HT-29 (cell line): ENCODE measurements around the gene IKZF2. TPM values are rescaled to one million over a fixed set of nuclear protein-coding genes. Genes with fewer than 3 reads are reported as not detected.
A peak's percentile ranks its signal among the peaks of the same experiment; 100 is the strongest.

Experiments used
- DNase-seq: peaks from one replicate; pipeline ENCODE4 v3.0.0-alpha.2; 2015; ENCODE audit warnings: low spot score
- total RNA-seq: library from RNA; depleted of rRNA; stranded (reverse); fragments of >200 nt; shearing (Covaris generic); gene quantifications from 2 replicates; pipeline ENCODE4 v1.2.3, GENCODE V29; 2014; rRNA removed

IKZF2 gene
- total RNA-seq, 1 experiment from 2014 or later, result 6.8 TPM

DNA sequence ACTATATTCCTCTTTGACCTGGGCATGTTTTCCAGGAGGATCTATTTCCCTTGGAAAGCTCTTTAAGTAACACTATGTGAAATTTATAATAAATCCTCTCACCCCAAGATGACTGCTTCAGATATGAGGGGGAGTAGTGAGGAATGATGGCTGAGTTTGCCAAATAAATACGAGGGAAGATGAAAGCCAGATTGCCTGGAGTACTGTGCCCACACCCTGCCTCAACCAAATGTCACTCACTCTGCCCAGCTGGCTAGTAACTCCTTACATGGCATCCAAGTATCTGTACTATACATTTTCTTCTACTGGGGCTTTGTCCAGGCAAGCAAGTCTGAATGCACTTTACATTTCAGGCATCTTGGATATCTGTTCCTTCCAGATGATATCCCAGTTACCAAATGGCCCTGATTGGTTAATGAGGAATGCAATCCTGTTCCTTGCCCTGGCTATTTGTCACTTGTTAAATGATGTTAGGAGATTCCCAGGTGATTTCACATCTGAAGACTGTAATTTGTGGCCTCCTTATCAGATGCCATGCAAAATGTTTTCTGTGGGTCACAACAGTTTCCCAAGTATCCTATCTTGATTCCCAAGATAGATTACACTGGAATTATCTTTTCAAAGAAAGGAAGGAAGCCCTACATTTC lies 191.8 kb downstream of the IKZF2 start:
- no peak for DNase-seq

DNA sequence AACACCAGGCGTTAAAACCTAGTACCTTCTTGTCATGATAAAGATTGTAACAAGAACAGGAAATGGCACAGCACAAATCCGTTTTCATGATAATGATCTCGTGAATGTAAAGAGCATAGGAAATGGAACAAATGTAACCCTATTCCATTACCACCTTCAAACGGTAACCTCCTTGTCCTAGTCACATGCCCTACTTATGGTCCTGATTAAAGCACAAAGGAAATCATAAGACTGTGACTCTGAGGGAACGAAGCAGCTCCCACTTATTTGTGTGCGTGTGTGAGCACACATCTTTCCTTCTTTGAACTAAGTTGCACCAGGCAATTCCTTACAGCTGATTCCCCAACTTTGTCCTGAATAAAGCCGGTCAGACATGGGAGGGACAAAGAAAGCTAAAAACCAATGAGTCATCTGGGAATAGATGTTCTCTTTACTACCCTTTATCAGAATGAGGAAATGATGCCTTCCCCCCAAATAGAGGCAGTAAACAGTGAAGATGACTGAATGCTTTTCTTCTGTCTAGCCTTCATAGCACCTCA lies 192.6 kb downstream of the IKZF2 start:
- DNase-seq, result peak; percentile 46

- DNase-seq, result no peak
Measured at GRCh38 chr2:212958133-212958532, 193.3 kb downstream of the IKZF2 start.

GRCh38 chr2:212957624-212958023 lies 193.8 kb downstream of the IKZF2 start:
- no peak for DNase-seq

DNA sequence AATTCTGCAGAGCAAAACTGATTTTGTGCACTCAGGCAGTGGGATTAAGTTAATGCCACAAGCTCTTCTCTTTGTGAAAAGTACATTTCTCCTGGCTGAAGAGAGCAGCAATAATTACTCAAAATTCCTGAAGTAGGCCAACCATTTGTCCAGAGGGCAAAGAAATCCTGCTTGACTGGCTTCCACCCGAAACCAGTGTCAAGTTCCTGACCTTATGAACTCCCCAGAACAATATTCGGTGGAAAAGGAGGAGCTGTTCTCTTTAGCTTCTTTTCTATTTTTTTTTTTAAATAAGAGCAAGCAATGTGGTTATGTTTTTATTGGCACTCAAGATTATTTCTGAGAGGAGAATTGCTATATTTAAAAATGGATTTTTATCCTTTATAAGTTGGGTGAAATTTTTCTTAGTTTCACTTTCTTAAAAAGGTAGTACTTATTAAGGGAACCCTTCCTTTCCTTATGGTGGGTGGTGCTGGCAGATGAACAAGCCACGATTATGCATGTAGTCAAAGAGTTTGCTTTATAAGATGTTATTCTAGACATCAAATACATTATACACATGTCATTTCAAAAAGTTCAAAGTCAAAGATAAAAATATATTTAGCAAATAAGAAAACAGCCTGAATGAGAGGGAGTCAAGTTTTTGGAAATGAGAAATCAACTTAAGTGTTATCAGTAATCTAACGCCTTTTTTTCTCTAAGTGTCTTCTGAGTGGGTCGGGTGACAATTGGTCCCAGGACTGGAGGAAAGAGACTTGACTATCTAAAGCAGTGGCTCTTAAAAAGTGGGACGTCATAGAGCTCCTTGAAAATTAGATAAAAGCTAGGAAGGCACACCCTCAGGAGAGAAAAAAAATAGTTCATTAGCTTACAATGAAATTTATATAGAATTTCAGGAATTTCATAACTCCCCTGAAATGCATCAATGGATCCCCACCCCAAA lies 194.5 kb downstream of the IKZF2 start:
- no peak for DNase-seq

DNA sequence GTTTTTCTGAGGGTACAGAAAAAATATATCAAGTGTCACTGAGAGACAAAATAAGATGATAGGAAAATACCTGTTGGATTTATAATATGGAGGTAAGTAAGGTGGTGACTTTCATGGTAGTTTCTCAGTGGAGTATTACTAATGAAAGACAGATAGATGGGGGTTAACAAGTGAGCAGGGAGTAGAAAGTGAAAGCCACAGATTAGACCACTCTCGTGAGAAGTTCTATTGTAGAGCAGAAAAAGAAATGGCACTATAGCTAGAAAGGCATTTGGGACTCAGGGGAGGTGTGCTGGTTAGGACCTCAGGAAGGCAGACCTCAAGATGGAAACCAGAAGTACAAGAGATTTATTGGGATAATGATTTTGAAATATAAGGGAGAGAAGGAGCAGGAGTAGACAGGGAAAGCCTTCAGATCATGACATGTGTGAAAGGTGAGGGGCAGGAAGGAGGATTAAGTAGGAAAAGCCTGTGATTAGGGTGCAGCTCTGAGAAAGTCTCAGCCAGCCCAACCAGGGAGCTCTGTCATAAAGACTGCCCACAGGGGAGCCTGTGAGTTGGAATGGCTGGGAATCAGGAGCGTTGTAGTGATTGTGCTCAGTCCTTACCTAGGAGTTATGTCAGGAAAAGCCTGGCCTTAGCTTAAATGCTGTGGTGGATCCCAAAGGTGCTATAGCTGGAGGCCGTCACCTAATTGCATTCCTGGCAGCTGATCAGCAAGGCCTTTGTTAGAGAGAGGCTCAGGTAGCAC lies 198.1 kb downstream of the IKZF2 start:
- DNase-seq, result no peak

DNA sequence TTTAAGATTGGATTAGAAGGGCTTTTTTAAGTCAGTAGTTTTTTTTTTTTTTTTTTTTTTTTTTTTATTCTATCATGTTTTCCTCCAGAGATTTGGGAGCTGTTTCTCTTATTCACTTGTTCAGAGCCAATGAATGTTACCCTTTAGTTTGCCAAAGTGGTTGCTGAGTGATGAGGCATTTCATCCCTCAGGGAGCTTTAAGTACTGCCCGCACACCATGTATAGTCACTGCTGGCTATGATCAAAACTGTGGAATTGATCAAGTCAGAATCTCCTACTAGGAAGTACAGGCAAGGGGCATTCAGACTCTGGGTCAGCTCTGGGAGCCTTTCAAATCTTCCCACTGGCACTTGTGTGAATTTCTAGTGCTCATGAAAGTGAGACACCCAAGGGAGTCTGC lies 201.6 kb downstream of the IKZF2 start:
- DNase-seq, result no peak

Other genes with a start within 250 kb of the IKZF2 start
- gene SPAG16, start 132.9 kb upstream of the IKZF2 start, total RNA-seq, result 16.2 and 17.7 TPM in 2 replicates